HL-60/S4 treated with phorbol 12-myristate 13-acetate at 8.2 ng/mL for 4 days and 3 days (cell line): Measurements from ENCODE around the gene MUC5B.
"Not testable (repeated sequence)": the region's sequence is repeated elsewhere in the genome, so short reads cannot be mapped to it uniquely, and the experiment has no call there.

Experiments
- in situ Hi-C: fragments of 300-500 bp; cut with MboI; formaldehyde crosslinking; loops from 2 replicates; pipeline ENCODE4 v1.15.0; 2022; ENCODE audit warnings: low sequenced_read_pairs

MUC5B gene

GRCh38 chr11:1202776-1203504 is 19.9 kb upstream of the MUC5B start:
- in situ Hi-C loops = no loop called here

- in situ Hi-C loops = no loop called here
Measured at GRCh38 chr11:1203505-1204271, 19.2 kb upstream of the MUC5B start.

GRCh38 chr11:1204381-1205101 is 18.3 kb upstream of the MUC5B start:
- in situ Hi-C loops = no loop called here

- in situ Hi-C loops = no loop called here
Measured at GRCh38 chr11:1205121-1205986, 17.5 kb upstream of the MUC5B start.

- in situ Hi-C loops = no loop called here
Measured at GRCh38 chr11:1205987-1206331, 16.9 kb upstream of the MUC5B start.

GRCh38 chr11:1206391-1207271 is 16.2 kb upstream of the MUC5B start:
- in situ Hi-C loops = no loop called here

GRCh38 chr11:1207401-1208143 is 15.3 kb upstream of the MUC5B start:
- in situ Hi-C loops = no loop called here

- in situ Hi-C loops = no loop called here
Measured at GRCh38 chr11:1208144-1208393, 14.8 kb upstream of the MUC5B start.

GRCh38 chr11:1208394-1209261 is 14.2 kb upstream of the MUC5B start:
- in situ Hi-C loops = no loop called here

GRCh38 chr11:1209371-1210057 is 13.4 kb upstream of the MUC5B start:
- in situ Hi-C loops = no loop called here

GRCh38 chr11:1211838-1212237 is 11.0 kb upstream of the MUC5B start:
- in situ Hi-C loops = no loop called here

GRCh38 chr11:1215826-1216225 is 7.0 kb upstream of the MUC5B start:
- in situ Hi-C loops = not testable (repeated sequence)

- in situ Hi-C loops = no loop called here
Measured at GRCh38 chr11:1217151-1217550, 5.7 kb upstream of the MUC5B start.

- in situ Hi-C loops = no loop called here
Measured at GRCh38 chr11:1218256-1218787, 4.5 kb upstream of the MUC5B start.

GRCh38 chr11:1218788-1219445 is 3.9 kb upstream of the MUC5B start:
- in situ Hi-C loops = no loop called here

- in situ Hi-C loops = no loop called here
Measured at GRCh38 chr11:1219446-1219833, 3.4 kb upstream of the MUC5B start.
